Mesothelial cell of epicardium (in vitro differentiated cells): ENCODE measurements around the gene MOB3A. TPM values are rescaled to one million over a fixed set of nuclear protein-coding genes. Genes with fewer than 3 reads are reported as not detected.

ENCODE experiments used
- DNase-seq, 2 experiments: peaks; one replicate each; pipeline ENCODE4 v3.0.0; 2021; ENCODE audit warnings: low spot score in 2 of 2; ENCODE audit not compliant: unreplicated experiment in 2 of 2
- H3K27ac Mint-ChIP-seq: 2 replicates; pipeline ENCODE4 v1.8.0; 2021; ENCODE audit warnings: mixed read lengths
- H3K27me3 Mint-ChIP-seq: 2 replicates; pipeline ENCODE4 v1.8.0; 2021; ENCODE audit warnings: low read depth, mixed read lengths
- H3K36me3 Mint-ChIP-seq: 2 replicates; pipeline ENCODE4 v1.8.0; 2021; ENCODE audit warnings: mixed read lengths
- H3K4me1 Mint-ChIP-seq: 2 replicates; pipeline ENCODE4 v1.8.0; 2021; ENCODE audit warnings: mixed read lengths
- H3K4me3 Mint-ChIP-seq: 2 replicates; pipeline ENCODE4 v1.8.0; 2021; ENCODE audit warnings: mild to moderate bottlenecking, moderate library complexity, mixed read lengths
- H3K9me3 Mint-ChIP-seq: 2 replicates; pipeline ENCODE4 v1.8.0; 2021; ENCODE audit warnings: mixed read lengths
- total RNA-seq: library from RNA; stranded (reverse); gene quantifications from 3 replicates; pipeline ENCODE4 v1.2.1, GENCODE V29; 2021
- TF ChIP-seq, protein P1 (sequence below): fragments of 200-600 bp; sonication (generic); IDR thresholded peaks from one replicate; pipeline ENCODE4 v1.5.0; 2021; ENCODE audit warnings: antibody characterized with exemption; ENCODE audit not compliant: unreplicated experiment

Gene MOB3A
- total RNA-seq, 1 donor from 2014 or later, result 34.7 TPM

GRCh38 chr19:2127758-2128157 is 31.6 kb upstream of the MOB3A start:
- TF ChIP-seq, protein P1, sequence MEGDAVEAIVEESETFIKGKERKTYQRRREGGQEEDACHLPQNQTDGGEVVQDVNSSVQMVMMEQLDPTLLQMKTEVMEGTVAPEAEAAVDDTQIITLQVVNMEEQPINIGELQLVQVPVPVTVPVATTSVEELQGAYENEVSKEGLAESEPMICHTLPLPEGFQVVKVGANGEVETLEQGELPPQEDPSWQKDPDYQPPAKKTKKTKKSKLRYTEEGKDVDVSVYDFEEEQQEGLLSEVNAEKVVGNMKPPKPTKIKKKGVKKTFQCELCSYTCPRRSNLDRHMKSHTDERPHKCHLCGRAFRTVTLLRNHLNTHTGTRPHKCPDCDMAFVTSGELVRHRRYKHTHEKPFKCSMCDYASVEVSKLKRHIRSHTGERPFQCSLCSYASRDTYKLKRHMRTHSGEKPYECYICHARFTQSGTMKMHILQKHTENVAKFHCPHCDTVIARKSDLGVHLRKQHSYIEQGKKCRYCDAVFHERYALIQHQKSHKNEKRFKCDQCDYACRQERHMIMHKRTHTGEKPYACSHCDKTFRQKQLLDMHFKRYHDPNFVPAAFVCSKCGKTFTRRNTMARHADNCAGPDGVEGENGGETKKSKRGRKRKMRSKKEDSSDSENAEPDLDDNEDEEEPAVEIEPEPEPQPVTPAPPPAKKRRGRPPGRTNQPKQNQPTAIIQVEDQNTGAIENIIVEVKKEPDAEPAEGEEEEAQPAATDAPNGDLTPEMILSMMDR, result no peak
- Mint-ChIP-seq H3K4me1 (no peaks in the 10 kb centered on the region), H3K27me3 (no peaks in the 10 kb centered on the region), H3K4me3 (no peak overlapping the region), H3K9me3 (no peaks in the 10 kb centered on the region), H3K27ac (no peak overlapping the region), H3K36me3 (peaks cover 9% of the 10 kb centered on the region)
- DNase-seq, result no peak

GRCh38 chr19:2126879-2127518 is 30.9 kb upstream of the MOB3A start:
- H3K36me3 Mint-ChIP-seq, result peaks cover 6% of the 10 kb centered on the region
- H3K27ac Mint-ChIP-seq, result no peak overlapping the region
- H3K4me3 Mint-ChIP-seq, result no peak overlapping the region
- no peaks in the 10 kb centered on the region for H3K4me1 Mint-ChIP-seq
- H3K9me3 Mint-ChIP-seq, result no peaks in the 10 kb centered on the region
- TF ChIP-seq, protein P1, result no peak
- no peak for DNase-seq
- no peaks in the 10 kb centered on the region for H3K27me3 Mint-ChIP-seq

GRCh38 chr19:2123682-2124387 is 27.7 kb upstream of the MOB3A start:
- Mint-ChIP-seq H3K27ac (no peak overlapping the region), H3K27me3 (no peaks in the 10 kb centered on the region), H3K4me1 (no peaks in the 10 kb centered on the region), H3K4me3 (no peak overlapping the region), H3K9me3 (no peaks in the 10 kb centered on the region), H3K36me3 (peaks cover 14% of the 10 kb centered on the region)
- DNase-seq, result no peak
- TF ChIP-seq, protein P1, result no peak

DNA sequence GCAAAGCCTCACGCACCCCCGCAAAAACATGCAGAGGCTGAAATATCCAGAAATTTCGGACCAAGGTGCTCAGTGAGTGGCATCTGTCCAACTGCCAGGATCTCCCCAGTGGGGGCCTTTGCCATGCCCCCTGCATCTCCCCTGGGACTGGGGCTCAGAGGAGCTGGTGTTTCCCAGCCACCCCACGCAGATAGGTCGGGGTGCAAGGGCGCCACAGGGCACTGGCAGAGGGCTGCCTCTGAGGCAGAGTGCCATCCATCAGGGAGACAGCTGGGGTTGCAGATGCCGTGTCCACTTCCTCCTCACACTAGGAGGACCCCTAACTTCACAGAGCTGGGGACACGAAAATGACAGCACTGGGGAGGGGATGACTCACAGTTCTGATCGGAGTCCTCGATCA is 26.9 kb upstream of the MOB3A start:
- no peaks in the 10 kb centered on the region for H3K27me3 Mint-ChIP-seq
- TF ChIP-seq, protein P1, result no peak
- peaks cover 21% of the 10 kb centered on the region for H3K36me3 Mint-ChIP-seq
- no peak for DNase-seq
- no peaks in the 10 kb centered on the region for H3K4me1 Mint-ChIP-seq
- H3K4me3 Mint-ChIP-seq, result no peak overlapping the region
- H3K27ac Mint-ChIP-seq, result no peak overlapping the region
- H3K9me3 Mint-ChIP-seq, result no peaks in the 10 kb centered on the region

GRCh38 chr19:2122251-2122650 is 26.1 kb upstream of the MOB3A start:
- H3K36me3 Mint-ChIP-seq, result peaks cover 23% of the 10 kb centered on the region
- DNase-seq, result no peak
- TF ChIP-seq, protein P1, result no peak
- no peaks in the 10 kb centered on the region for H3K9me3 Mint-ChIP-seq
- H3K4me3 Mint-ChIP-seq, result no peak overlapping the region
- H3K27ac Mint-ChIP-seq, result no peak overlapping the region
- no peaks in the 10 kb centered on the region for H3K4me1 Mint-ChIP-seq
- H3K27me3 Mint-ChIP-seq, result no peaks in the 10 kb centered on the region
